ENCODE data around the gene PRXL2B.
"Not testable (repeated sequence)": the region's sequence is repeated elsewhere in the genome, so short reads cannot be mapped to it uniquely, and the experiment has no call there.

The PRXL2B gene

DNA sequence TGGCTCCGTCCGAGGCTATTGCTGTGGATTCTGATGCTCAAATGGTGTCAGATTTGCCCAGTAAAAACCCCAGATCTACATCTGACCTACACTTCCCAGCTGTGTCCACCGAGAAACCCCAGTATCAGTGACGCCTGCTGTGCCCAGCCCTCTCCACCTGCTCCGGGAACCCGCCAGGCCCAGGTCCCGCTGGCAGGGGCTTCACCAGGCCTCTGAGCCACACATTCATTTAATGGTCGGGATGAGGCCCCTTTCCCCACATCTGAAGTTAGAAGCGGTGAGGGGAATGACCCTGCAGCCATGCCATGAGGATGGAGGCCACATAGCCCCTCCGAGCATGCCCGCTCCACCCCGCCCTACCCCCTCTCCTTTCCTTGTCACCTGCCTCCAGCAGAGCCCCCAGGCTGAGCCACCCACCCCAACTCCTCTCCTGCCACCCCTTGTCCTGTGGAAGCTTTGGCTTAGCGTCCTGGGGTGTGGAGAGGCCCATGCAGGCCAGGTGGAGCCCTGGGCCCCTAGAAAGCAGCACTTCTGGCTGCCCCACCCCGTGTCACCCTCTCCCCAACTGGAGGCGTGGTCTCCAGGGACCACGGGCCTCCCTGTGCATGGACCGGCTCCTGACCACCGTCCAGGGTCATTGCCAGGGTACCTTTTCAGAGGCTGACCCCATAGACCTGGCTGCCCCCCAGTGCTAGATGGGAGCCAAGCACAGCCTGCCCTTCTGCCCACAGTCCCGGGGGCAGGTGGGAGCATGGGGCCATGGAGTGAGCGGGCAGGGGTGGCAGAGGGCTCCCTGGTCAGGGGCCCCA lies 22.4 kb upstream of the PRXL2B start:
- DNase-seq (ENCODE audit: low read depth): no peak

DNA sequence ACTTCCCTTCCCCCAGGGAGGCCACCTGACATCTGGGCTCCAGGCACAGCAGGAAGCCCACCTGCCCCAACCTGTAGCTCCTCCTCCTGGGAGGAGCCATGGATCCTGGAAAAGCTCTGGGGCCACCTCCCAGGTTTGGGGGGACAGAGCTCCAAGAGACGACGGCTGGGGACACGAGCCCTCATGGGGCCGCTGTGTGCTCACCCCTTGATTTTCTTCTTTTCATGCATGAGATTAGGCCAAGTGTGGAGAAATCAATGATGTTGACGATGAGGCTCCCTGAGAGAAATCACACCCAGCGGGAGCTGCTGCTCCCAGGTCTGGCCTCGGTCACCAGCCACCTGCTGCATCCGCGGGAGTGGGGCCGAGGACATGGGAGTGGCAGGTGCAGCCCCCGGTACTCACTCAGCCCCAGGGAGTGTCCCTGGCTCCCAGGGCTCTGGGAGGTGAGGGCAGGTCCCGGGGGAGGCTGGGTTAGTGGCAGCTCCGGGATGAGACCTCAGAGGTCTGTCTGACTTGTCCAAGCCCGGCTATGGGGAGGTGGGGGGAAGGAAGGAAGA lies 21.7 kb upstream of the PRXL2B start:
- DNase-seq (ENCODE audit: low read depth): no peak

DNA sequence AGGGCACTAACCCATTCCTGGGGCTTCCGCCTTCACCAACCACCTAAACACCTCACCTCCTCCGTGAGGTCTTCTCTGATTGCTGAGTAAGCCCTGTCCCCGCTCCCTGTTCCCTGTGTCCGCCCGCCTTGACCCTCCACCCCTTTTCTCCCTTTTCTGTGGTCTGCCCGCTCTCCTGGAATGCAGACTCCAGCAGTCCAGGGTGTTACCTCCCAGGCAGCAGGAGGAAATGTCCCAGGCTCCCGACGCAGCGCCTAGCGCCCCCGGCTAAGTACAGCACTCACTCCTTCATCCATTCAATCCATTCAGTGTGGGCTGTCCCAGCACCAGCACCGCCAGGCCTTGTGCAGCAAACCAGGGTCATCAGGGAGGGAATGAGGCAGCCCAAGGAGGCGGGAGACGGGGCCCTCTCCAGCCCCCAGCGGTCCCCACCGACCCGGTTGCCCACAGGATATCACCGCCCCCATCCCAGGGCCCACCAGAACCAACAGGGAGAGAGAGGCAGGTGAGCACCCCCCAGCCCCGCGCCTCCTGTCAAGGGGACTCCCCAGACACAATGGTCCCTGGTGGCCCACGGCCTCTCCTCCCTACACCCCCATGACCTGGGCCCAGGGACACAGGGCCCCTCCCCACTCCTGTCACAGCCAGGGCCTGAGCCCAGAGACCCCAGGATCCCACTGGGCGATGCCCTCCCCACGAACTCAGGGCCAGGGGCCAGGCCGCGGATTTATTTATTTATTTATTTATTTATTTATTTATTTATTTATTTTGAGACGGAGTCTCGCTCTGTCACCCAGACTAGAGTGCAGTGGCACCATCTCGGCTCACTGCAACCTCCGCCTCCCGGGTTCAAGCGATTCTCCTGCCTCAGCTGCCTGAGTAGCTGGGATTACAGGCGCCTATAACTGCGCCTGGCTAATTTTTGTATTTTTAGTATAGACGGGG lies 20.2 kb upstream of the PRXL2B start:
- DNase-seq (ENCODE audit: low read depth): no peak

DNA sequence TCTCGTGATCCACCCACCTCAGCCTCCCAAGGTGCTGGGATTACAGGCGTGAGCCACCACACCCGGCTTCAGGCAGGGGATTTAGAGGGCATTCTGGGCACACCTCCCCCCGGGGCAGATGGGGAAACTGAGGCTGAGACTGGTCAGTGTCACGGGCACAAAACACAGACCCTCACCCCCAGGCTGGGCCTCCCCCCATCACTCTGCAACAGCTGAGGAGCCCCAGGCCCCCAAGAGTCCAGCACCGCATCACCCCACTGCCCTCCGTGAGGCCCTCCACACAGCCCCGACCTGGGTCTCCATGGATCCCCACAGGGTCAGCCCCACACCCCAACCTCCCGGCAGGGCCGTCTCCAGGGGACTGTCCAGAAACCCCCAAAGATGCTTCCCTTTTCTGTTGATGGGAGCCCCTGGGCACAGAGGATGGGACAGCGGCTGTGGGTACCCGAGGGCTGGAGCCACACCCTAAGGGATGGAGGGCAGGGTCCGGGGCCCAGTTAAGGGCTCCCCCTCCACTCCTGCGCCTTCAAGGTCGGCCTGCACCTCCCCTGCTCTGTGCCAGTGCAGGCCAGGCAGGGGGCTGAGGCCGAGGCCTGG lies 19.4 kb upstream of the PRXL2B start:
- DNase-seq (ENCODE audit: low read depth): no peak

DNA sequence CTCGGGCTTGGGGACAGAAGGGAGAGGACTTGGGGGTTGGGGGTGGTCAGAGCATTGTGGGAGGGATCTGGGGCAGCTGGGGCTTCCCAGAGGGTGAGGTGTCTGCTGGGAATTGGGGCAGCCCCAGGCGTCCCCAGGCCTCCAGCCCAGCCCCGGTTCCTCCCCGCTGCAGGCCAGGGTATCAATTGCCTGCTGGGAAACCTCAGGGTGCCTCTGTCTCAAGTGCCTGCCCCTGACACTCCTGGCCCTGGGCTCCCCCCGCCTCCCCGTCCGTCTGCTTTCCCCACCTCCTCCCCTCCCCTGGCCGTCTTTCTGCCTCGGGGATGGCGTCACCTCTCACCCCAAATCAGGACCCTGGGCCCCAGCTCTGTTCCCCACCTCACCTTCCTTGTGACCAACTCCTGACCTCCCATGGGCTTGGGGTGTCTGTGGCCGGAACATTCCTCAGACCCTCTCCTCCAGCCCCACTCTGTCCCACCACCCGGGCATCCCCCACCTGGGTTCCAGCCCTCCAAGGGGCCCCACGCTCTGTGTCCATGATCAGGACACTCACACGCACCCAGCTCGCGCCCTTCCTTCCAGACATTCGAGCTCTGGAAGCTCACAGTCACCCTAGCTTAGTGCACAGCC lies 18.3 kb upstream of the PRXL2B start:
- DNase-seq (ENCODE audit: low read depth): not testable (repeated sequence)

DNA sequence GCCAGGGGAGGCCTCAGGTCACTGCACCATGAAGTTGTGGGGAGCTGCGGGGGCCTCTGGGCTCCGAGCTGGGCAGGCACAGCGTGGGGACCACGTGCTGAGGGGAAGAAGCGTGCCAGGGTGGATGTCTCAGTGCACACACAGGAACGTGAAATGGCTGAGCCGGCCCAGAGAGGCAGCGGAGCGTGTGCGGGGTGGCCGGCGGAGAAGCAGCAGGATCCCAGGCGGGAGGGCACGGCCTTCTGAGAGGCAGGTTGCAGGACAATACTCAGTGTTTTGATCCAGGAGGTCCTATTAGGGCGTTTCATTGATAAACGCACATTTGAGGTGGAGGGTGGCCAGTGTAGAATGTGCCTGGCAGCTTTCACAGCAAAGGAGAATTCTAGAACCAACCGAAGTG lies 17.5 kb upstream of the PRXL2B start:
- no peak for DNase-seq (ENCODE audit: low read depth)

DNA sequence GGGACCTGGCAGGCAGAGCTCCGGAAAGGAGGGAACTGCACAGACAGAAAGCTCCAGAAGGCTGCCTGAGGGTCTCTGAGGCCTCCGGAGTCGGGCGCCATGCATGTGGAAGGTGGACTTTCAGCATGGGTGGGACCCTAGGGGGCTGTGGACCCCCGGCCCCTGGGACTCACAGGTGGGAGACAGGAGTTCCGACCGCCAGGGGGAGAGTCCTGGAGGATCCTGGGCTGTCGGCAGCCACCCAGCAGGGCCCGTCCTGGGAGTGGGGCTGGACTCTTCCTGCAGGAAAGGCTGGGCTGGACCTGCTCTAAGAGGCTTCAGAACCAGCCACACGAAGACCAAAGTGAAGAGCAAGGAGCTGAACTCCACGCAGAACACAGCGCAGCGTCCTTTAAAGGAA lies 16.9 kb upstream of the PRXL2B start:
- DNase-seq (ENCODE audit: low read depth): not testable (repeated sequence)

DNA sequence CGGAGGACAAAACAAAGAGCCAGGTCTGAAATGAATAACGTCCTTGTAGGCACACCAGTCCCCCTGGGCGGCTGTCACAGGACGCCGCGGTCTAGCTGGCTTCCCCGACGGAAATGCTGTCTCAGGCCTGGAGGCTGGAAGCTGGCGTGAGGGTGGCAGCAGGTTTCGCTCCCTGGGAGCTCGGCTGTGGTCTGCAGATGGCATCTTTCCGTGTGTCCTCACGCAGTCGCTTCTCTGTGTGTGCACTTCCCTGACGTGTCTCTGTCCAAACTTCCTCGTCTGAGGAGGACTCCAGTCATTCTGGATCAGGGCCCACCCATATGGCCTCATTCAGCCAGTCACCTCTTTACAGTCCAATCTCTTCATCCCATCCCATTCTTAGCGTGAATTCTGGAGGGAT lies 16.2 kb upstream of the PRXL2B start:
- no peak for DNase-seq (ENCODE audit: low read depth)

DNA sequence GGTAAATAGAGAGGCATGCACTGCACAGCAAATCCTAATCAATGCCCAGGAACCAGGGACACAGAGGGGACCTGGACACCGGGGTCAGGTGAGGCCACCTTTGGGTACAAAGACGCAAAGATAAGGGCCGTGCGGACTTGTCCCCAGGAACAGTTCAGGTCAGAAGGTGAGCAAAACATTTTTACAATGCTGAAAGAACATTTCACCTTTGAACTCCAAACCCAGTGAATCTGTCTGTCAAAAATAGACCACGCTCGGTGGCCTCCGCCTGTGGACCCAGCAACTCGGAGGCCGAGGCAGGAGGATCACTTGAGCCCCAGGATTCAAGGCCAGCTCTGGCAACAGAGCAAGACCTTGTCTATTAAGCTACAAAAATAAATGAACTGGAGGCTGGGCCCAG lies 15.2 kb upstream of the PRXL2B start:
- DNase-seq (ENCODE audit: low read depth): no peak

DNA sequence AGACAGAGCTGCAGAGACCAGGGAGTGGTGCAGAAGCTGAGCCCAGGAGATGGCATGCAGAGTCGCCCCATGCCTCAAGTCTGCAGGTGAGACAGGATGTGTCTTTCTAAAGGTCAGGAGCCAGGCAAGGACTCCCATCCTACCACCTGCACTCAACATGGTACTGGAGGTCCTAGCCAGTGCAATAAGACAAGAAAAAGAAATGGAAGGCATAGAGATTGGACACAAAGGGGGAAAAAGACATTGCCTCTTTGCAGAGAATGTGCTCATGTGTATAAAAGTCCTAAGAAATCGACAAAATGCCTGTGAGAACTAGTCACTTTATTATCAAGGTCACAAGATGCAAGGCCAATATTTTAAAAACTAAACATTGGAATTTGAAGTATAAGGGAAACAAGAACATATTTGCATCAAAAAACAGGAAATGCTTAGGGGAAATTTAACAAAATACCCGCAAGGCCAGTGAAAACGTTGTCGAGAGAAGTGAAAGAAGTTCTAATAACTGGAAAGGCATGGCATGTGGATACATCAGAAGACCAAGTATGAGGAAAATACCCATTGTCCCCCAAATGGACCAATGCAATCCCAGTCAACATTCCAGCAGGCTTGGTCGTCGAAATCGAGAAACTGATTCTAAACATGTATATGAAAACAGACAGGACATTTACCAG lies 13.2 kb upstream of the PRXL2B start:
- no peak for DNase-seq (ENCODE audit: low read depth)

DNA sequence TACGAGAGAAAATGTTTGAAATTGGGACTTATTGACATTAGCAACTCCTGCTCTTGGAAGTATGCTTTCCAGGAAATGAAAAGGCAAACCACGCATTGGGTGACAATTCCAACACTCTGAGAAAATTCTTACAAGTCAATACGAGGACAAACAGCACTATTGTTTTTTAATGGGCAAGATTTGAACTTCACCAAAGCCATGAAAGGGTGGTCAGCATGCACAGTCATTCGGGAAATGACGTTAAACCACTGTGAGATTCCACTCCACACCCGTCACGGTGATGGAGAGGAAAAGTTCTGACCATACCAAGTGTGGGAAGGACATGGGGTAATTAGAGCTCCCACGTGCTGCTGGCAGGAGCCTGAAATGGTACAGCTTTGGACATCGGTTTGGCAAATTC lies 12.2 kb upstream of the PRXL2B start:
- no peak for DNase-seq (ENCODE audit: low read depth)

DNA sequence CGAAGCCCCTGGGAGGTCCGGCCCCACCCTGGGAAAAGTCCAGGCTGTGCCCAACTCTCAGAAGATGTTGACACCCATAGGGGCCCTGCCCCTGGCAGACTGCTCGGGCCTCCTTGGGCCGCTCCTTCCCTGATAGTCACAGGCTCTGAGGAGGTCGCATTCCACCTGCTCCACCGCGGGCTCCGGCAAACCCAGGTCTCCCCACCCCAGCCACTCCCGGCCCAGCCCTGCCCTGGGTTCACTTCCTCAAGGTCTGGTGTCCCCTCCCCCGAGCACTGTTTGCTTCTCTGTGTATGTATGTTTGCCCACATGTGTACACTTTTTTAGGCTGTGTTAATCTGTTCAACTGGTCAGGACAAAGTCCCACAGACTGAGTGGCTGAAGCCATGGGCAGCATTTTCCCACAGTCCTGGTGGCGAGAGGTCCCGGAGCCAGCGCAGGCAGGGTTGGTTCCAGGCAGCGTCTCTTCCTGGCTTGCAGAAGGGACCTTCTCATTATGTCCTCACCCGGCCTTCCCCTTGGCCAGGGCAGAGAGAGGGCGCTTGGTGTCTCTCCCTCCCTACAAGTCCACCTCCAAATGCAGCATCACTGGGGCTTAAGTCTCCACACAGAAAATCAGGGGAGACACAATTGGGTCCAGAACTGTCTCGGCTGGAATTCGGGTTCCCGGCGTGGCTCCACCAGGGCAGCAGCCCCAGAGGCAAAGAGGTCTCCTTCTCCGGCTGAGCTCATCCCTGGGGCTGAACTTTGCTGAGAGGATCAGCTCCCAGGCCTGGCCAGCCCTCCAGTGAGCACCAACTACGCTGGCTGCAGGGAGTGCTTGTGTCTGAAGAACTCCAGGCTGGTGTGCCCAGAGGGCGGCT lies 10.5 kb upstream of the PRXL2B start:
- no peak for DNase-seq (ENCODE audit: low read depth)

DNA sequence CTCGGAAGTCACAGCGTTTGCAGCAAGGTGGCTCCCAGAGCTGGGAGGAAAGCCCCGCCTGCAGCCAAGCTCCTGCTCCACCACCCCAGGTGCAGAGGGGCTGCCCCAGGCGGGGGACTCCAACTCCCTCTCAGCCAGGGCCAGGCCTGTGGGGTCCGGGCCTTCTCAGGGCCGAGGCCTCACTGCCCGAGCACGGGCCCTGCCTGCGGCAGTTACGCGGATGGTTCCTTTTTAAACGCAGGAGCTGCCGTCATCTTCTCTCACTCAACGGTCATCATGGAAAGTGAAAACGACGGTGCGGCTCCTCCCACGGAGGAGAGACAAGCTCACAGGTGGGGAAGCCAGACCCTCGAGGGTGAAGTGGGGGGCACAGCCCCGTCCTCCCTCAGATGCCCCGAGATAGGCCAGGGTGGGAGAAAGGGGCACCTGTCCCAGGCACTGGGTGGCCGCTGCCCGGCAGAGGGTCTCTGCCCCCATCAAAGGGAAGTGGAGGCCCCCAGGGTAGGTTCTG lies 9.0 kb upstream of the PRXL2B start:
- DNase-seq (ENCODE audit: low read depth): not testable (repeated sequence)

DNA sequence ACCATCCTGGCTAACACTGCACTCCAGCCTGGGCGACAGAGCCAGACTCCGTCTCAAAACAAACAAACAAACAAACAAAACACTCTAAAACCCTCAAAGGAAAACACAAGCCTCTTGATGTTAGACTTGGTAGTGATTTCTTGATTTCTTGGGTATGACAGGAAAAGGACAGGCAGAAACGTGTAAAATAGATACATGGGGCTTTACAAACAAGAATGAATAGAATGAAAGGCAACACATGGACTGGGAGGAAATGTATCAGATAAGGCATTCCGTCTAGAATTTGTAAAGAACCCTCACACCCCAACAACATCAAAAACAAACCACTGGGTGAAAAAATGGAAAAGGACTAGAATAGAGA lies 7.8 kb upstream of the PRXL2B start:
- DNase-seq (ENCODE audit: low read depth): no peak

DNA sequence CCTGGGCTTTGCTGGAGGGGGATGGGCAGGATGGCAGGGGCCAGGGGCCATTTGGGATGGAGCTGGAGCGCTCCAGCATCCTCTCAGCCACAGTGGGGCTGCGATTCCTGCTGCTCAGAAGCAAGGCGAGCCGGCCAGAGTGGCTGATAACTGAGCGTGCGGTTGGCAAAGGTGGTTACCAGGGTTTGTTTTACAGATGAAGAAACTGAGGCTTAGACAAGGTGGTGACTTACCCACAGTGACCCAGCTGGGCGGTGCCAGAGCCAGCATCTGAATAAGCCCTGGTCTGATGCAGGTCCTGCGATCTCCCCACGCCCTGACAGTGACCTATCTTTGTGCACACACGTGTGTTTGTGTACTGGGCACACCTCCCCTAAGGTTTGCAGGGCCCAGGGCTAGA lies 5.9 kb upstream of the PRXL2B start:
- DNase-seq (ENCODE audit: low read depth): no peak

DNA sequence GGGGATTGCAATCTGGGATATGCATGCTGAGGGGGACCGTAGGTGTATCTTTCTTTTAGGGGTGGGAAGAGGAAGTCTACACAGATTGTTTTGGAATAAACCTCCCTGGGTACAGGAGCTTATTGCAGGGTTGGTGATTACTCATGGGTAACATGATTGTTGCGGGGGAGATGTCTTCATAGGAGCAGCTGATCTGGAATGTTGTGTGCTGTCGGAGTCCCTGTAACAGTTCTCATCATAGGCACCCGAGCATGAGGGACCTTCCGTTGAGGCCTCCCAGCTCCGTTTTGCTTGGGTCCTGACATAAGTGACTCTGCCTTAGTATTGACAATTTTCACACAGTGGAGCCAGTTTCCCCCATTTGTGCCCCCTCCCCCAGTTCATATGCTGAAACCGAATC lies 4.2 kb upstream of the PRXL2B start:
- no peak for DNase-seq (ENCODE audit: low read depth)

DNA sequence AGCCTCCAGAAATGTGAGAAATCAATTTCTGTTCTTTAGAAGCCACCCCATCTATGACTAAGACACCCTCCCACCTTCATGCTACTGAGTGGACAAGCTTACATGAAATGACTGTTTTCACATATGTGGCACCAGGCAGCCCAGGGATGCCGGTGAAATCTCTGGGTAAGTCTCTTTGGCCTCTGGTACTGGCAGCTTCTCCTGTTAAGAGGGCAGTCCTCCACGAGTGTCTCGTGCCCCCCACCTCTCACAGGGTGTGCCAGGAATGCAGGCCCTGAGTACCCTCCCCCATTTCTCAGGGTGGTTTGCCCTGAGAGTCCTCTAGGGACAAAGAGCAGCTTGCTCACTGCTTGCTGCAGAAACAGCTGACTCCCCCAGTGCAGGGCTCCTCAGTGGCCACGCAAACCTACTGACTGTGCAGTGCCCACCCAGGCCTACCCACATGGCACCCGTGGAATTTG lies 3.2 kb upstream of the PRXL2B start:
- DNase-seq (ENCODE audit: low read depth): no peak

DNA sequence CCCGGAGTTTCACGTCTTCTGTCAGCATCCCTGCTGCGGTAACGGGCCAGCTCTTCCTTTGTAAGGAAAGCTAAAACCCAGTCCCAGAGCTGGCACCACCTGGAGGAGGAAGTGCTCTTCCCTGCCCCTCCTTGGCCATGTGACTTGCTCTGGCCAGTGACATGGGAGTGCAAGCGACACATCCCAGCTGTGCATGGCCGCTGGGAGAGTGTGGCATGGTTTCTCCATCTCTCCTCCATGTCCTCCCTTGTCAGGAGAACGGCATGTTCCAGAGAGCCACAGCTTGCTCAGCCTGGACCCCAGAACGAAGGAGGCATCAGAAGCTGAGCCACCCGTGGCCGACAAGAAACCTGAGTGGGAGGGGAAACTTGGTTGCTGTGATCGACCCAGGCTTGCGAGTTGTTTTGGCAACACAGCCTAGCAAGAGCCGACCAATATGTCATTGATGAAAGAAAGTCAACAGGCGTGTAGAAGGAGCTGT lies 2.7 kb upstream of the PRXL2B start:
- DNase-seq (ENCODE audit: low read depth): no peak

DNA sequence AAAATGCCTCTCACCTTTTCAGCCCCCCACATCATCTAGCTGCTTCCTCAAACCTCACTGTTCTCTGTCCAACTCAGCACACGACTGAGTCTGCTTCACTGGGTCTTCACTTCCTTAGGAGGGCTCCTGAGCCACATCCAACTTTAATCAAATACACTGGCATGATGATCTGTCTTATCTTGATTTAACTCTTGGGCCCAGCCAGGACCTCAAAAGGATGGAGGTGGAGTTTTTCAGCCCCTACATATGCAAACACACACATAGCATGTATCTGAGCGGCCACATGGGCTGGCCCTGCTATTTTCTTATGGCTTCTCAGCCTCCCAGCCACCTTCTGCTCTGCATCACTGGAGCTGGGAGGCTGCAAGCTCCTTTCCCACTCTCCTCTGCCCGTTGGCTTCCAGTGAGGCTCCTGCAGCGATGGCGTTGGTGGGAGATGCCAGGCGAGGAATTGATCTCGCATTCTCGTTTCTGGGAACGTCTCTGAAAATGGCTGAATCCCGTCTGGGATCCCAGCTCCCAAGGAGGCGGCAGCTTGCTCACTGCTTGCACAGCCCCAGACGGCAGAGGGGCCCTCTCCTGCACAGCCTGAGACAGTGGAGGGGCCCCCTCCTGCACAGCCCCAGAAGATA lies 1.8 kb upstream of the PRXL2B start:
- no peak for DNase-seq (ENCODE audit: low read depth)
